T-helper 1 cell (primary cell): ENCODE data around the gene NR2E1.

ENCODE experiments used
- DNase-seq, 5 donors: peaks; one replicate each; pipeline ENCODE4 v3.0.0-alpha.2; 2012 to 2020

NR2E1 gene

GRCh38 chr6:108156180-108156937 lies 9.5 kb upstream of the NR2E1 start:
- no peak for DNase-seq

DNA sequence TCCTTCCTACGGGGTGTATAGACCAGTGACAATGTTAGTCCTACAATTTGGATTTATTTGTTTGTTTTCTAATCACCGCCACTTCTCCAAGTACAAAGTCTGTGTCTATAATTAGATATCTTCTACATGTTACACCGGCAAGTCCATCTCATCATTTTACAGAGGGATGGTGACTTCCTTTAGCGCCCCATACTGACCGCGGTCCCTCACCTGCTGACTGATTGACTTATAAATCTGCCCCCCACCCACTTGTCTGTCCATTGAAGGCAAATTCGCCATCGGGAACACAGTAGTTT lies 8.9 kb upstream of the NR2E1 start:
- no peak for DNase-seq

GRCh38 chr6:108157234-108157980 lies 8.4 kb upstream of the NR2E1 start:
- no peak for DNase-seq

GRCh38 chr6:108157981-108158525 lies 7.8 kb upstream of the NR2E1 start:
- DNase-seq, result no peak

- DNase-seq, result no peak
Observed at GRCh38 chr6:108159981-108160380, 5.8 kb upstream of the NR2E1 start.

DNA sequence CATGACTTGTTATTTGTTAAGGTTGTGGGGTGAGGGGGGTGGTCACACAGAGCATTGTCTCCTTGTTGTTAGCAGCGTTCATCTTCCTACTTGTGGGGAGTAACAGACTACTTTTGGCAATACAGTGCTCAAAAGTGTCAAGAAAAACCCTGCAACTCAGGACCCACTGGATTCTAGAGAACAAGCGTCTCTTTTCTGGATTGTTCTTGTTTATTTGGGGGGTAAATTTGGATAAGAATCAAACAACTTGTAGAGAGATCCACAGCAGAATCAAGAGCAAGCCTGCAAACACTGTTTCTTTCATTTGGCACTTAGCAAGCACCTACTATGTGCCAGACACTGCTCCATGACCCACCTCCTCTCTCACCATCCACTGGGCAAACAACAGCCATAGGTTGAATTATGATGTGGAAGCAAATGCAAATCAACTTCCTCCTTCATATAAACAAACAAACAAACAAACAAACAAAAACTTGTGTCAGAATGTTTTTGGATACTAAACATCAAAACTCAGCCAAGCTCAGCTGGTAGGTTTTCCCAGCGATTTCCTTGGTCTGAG lies 4.0 kb upstream of the NR2E1 start:
- DNase-seq, result no peak

DNA sequence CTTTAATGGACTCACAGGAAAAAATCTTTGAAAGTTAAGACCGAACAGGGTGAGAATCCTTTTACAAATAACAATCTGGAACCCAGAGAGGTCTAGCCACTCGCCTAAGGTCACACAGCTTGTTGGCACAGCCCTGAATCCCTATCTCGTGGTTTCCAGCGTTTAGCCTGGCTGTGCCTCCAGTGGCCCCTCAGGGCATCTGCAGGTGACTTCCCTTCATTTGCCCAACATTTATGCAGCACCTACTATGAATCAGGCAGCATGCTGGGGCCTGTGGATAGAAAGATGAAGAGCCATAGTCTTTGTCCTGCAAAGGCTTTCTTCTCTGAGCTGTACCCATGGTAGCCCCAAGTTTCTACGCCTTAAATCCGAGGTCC lies 2.6 kb upstream of the NR2E1 start:
- DNase-seq, result no peak

GRCh38 chr6:108163644-108164542 lies 1.9 kb upstream of the NR2E1 start:
- no peak for DNase-seq

DNA sequence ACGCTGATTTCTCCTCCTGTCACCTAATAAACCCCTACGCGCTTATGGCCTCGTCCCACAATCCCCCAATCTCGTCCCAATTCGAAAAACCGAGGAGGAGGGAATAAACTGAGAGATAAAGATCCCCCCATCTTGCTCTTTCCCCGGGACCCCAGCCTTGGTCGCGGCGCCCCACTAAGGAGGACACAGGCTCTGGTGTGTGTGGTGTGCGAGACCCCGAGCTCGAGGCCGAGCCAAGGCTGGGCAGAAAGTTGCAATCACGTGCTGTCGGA lies 1.3 kb upstream of the NR2E1 start:
- no peak for DNase-seq

- DNase-seq, result no peak
Observed at GRCh38 chr6:108164815-108165706, 761 bp upstream of the NR2E1 start.

DNA sequence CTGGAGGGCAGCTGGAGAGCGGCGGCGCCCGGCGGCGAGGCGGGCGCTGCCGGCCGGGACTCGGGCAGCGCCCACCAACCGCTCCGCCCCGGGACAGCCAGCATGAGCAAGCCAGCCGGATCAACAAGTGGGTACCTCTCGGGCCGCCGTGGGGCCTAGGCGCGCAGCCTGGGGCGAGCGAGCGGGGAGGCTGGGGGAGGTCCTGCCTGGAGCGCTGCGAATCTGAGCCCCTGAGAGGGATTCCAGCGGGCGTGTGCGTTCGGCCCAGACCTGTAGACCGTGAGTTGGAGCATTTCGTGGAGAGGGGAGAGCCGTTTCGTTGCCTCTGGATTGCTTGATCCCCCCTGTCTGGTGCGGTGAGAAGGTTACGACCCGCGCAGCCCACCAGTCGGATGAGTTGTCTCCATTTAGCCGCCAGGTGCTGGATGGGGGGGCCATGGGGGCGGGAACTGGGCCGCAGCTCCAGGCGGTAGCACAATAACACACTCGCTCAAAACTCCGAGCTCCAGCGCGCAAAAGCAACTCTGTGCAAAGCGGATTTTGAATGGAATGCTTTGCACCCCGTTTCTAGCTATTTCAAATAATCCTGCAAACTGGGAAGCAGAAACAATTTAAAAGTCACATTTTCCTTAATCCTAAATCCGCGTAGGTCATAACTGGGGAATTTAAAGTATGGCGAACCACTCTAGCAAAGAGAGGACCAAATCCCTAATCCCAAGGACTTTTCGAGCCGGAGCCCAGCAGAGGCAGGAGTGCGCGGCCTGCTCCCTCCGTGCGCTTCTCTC lies 1.0 kb downstream of the NR2E1 start:
- no peak for DNase-seq

GRCh38 chr6:108167449-108168089 lies 1.7 kb downstream of the NR2E1 start:
- DNase-seq, result no peak

DNA sequence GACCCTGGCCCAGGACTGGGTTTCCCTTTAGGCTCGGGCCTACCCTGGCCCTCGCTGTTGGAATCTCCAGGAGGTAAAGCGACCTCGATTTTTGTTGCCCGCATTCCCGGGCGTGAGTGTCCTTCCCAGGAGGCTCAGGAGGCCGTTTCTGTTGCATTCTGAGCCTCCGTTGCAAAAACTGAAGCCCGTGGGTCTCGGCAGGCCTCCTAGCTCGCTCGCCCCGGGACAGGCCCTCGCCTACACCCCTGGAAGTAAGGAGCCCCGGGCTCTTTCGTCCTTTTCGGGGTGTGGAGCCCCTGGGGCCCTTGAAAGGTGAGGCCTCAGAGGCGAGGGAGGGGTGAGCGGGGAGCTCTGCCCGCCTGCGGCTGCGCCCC lies 2.3 kb downstream of the NR2E1 start:
- no peak for DNase-seq

DNA sequence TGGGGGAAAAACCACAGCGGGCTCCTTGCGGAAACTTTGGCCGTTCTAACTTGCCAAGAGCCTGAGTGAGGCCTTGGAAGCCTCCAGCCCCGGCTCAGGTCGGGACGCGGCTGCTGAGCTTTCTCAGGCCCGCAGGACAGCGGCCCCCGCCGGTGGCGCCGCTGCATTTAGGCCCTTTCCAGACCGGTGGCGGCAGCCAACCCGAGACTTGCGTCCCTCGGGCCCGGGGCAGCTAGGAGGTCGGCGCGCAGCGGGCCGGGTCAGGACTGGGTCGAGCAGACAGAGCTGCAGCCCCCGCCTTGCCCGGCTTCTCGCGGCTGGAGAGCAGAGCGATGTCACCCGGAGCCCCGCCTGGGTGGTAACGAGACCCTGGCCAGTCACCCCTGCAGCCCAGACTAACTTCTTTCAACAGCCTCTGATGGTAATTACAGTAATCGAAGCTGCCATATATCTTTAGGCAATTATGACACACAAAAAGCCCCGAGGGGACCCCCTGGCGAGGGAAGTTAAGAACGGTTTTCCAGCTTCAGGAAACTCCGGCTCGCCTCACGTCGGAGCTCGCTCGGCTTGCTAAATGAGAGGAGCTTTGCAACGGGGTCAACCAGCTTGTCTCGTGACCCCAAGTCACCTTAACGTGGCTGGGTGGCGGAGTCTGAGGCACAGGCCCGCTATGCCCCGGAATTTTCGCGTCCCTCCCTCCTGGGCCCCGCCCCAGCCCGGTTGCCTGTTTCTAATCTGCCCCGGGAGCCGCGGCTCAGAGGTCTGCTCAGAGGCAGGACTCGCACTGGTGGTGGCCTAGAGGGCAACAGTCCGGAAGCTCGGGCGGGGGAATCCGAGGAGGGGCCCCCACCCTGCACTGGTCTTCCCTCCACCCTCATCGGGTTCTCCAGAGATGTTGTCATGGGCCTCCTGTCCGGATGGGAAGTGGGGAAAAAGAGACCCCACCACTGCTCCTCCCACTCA lies 3.0 kb downstream of the NR2E1 start:
- DNase-seq, result no peak

- no peak for DNase-seq
Observed at GRCh38 chr6:108169464-108170331, 3.9 kb downstream of the NR2E1 start.

GRCh38 chr6:108170332-108171290 lies 4.8 kb downstream of the NR2E1 start:
- no peak for DNase-seq

- DNase-seq, result no peak
Observed at GRCh38 chr6:108171291-108171917, 5.6 kb downstream of the NR2E1 start.
